RWPE1 (cell line): ENCODE data around the gene KRTAP5-6.

Source experiments
- CTCF ChIA-PET: fragments of 350-600 bp; sonication (Branson Sonifier 250); formaldehyde crosslinking; extraction: SDS; loops from one replicate; lab custom pipeline; 2021; lab: Yijun Ruan, JAX
- POLR2A ChIA-PET: fragments of 400-600 bp; formaldehyde crosslinking; extraction: SDS; loops from one replicate; lab custom pipeline; 2020; ENCODE audit warnings: antibody characterized with exemption; ENCODE audit not compliant: low non-redundant PET; lab: Yijun Ruan, JAX
- DNase-seq: peaks from one replicate; pipeline ENCODE4 v3.0.0; 2012; ENCODE audit warnings: low spot score
- H3K27ac ChIP-seq: fragments of 450-650 bp; 2 replicates; pipeline ENCODE4 v1.5.1; 2017
- CTCF ChIP-seq: fragments of 450-650 bp; conservative IDR thresholded peaks from 2 replicates; pipeline ENCODE4 v1.5.1; 2017; ENCODE audit warnings: low read depth, mild to moderate bottlenecking

Gene KRTAP5-6

DNA sequence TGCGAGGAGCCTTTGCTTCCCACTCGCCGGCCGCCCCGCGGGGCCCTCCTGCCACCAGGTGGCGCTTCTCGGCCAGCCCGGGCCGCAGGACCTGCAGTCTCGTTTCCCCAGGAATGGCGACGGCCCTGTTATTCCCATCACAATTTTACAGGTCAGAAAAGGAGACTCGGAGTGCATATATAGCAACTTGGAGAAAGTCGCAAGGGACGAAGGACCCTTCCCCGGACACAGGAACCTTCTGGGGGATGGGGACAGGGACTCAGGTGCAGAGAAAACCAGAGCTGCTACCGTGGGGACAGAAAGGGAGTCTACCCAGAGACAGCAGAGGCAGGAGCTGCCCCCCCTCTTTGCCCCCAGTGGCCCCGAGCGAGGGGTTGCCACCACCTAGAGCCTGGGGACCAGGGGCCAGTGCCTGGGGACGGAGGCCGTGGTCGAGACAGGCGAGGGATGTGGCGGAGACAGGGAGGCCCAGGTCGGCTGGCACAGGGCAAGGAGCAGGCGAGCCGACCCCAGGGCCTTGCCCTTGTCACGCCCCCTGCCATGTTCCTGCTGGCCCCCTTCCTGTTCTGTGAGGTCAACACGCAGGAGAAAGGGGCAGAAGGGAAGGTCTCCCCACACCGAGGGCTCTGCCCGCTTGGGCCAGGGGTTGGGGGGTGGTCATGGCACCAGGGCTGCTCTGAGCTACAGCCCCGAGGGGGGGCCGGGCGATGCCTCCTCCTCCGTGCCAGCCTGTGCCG, 3.5 kb upstream of the KRTAP5-6 start:
- TF ChIP-seq CTCF: peak; percentile 91
- peak overlapping the region; percentile 76 for H3K27ac ChIP-seq
- POLR2A ChIA-PET: interaction anchor here (0.6 kb wide), 1 partner anchor 17 kb away, joined by 3 read pairs; no protein-coding TSS in a partner anchor
- DNase-seq: peak; percentile 79
- CTCF ChIA-PET: interaction anchor here (0.5 to 5.4 kb wide), 60 partner anchors 11 to 1480 kb away, joined by 3 to 85 read pairs (median 4); partner anchors contain the start of genes IFITM10, SYT8 and TNNT3

- TF ChIP-seq CTCF: peak; percentile 77
- DNase-seq: peak; percentile 82
- POLR2A ChIA-PET: interaction anchor here (0.5 to 0.6 kb wide), 2 partner anchors 16 to 56 kb away, joined by 3 to 4 read pairs; partner anchors contain the start of gene IFITM10
- CTCF ChIA-PET: interaction anchor here (0.5 to 5.4 kb wide), 56 partner anchors 11 to 1481 kb away, joined by 3 to 85 read pairs (median 4); partner anchors contain the start of genes IFITM10, SYT8 and TNNT3
- peak overlapping the region; percentile 76 for H3K27ac ChIP-seq
Measured at GRCh38 chr11:1694064-1694845, 2.7 kb upstream of the KRTAP5-6 start.

DNA sequence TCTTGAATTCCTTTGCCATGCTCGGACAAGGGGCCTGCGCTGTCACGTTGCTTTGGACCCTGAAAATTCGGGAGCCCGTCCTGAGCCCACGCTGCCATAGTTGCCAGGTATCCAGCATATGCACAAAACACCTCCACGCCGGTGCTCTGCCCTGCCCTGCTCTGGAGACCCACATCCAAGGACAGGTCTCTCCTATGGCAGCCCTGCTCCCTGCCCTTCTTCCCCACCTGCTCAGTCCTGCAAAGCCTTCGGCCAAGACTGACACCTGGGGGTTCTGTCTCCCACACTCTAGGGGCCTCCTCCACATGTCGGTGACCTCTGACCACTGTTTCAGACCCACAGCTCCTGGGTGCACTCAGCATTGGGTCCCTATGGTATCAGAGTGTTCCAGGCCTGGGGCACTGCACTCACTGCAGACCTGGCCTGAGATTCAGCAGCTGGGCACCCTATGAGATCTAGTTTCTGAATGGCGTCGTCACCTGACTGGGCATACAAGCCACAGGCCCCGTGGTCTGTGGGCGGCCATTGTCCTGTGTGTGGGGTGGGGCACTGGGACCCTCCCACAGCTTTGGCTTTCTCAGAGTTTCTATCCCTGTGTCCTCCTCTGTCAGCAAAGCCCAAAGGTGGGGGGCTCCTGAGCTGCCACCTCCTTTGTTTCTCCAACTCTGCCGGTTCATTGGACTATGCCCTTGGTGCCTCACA, 2.0 kb upstream of the KRTAP5-6 start:
- CTCF ChIA-PET: interaction anchor here (0.7 to 5.4 kb wide), 15 partner anchors 15 to 461 kb away, joined by 3 to 85 read pairs (median 7); partner anchors contain the start of gene SYT8
- POLR2A ChIA-PET: no interaction called here
- DNase-seq: no peak
- H3K27ac ChIP-seq: peak overlapping the region; percentile 76
- TF ChIP-seq CTCF: no peak

GRCh38 chr11:1695548-1696108, 1.4 kb upstream of the KRTAP5-6 start:
- CTCF ChIA-PET: interaction anchor here (0.7 to 5.4 kb wide), 2 partner anchors 137 to 193 kb away, joined by 4 to 85 read pairs; partner anchors contain the start of gene SYT8
- DNase-seq: no peak
- TF ChIP-seq CTCF: no peak
- H3K27ac ChIP-seq: no peak overlapping the region
- POLR2A ChIA-PET: no interaction called here

DNA sequence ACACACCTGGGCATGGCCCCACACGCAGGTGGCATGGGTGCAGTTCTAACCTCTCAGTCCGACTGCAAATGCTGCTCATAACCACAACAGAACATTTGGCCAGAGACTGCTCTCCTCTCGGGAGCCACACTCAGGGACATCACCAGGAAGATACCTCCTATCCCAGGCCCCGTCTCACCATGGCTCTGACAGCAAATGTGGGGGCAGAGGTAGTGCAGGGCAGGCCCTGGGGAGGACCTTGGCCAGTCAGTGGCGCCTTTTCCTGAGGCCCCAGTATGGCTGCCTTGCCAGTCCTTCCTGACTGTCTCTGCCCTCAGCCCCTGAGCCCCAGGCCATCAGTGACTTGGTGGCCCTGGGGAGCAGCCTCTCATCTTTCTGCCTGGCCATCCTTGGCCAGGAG, 2.8 kb downstream of the KRTAP5-6 start:
- POLR2A ChIA-PET: no interaction called here
- H3K27ac ChIP-seq: no peak overlapping the region
- no peak for TF ChIP-seq CTCF
- CTCF ChIA-PET: no interaction called here
- DNase-seq: no peak
